ENCODE data around the gene SULT1A2. TPM values are rescaled to one million over a fixed set of nuclear protein-coding genes. Genes with fewer than 3 reads are reported as not detected.
"Not testable (repeated sequence)": the region's sequence is repeated elsewhere in the genome, so short reads cannot be mapped to it uniquely, and the experiment has no call there.

The SULT1A2 gene
- total RNA-seq, 1 donor from 2014 or later = 0.51 TPM

GRCh38 chr16:28621481-28622155 is 24.8 kb upstream of the SULT1A2 start:
- Mint-ChIP-seq H3K9me3 (ENCODE audit: unreplicated experiment) (no peaks in the 10 kb centered on the region), H3K4me3 (ENCODE audit: unreplicated experiment) (no peak overlapping the region), H3K4me1 (ENCODE audit: unreplicated experiment) (no peaks in the 10 kb centered on the region), H3K36me3 (ENCODE audit: unreplicated experiment) (no peaks in the 10 kb centered on the region), H3K27ac (ENCODE audit: unreplicated experiment) (no peak overlapping the region), H3K27me3 (ENCODE audit: unreplicated experiment) (peaks cover 15% of the 10 kb centered on the region)
- DNase-seq (ENCODE audit: extremely low spot score, unreplicated experiment) = no peak
- no peak for TF ChIP-seq CTCF (IDR thresholded peaks at IDR 0.05)

GRCh38 chr16:28620316-28620715 is 23.5 kb upstream of the SULT1A2 start:
- not testable (repeated sequence) for DNase-seq (ENCODE audit: extremely low spot score, unreplicated experiment); H3K9me3 Mint-ChIP-seq (ENCODE audit: unreplicated experiment); H3K4me1 Mint-ChIP-seq (ENCODE audit: unreplicated experiment); H3K27ac Mint-ChIP-seq (ENCODE audit: unreplicated experiment); H3K36me3 Mint-ChIP-seq (ENCODE audit: unreplicated experiment); H3K4me3 Mint-ChIP-seq (ENCODE audit: unreplicated experiment)
- H3K27me3 Mint-ChIP-seq (ENCODE audit: unreplicated experiment) = peaks cover 15% of the 10 kb centered on the region

- no peak for DNase-seq (ENCODE audit: extremely low spot score, unreplicated experiment)
- Mint-ChIP-seq H3K4me1 (ENCODE audit: unreplicated experiment) (no peaks in the 10 kb centered on the region), H3K27me3 (ENCODE audit: unreplicated experiment) (peaks cover 15% of the 10 kb centered on the region), H3K36me3 (ENCODE audit: unreplicated experiment) (no peaks in the 10 kb centered on the region), H3K9me3 (ENCODE audit: unreplicated experiment) (no peaks in the 10 kb centered on the region), H3K27ac (ENCODE audit: unreplicated experiment) (no peak overlapping the region), H3K4me3 (ENCODE audit: unreplicated experiment) (no peak overlapping the region)
- TF ChIP-seq CTCF (IDR thresholded peaks at IDR 0.05) = no peak
These were observed 21.0 kb upstream of the SULT1A2 start for GRCh38 chr16:28617874-28618273.

GRCh38 chr16:28616636-28617035 is 19.8 kb upstream of the SULT1A2 start:
- H3K36me3 Mint-ChIP-seq (ENCODE audit: unreplicated experiment) = no peaks in the 10 kb centered on the region
- no peak overlapping the region for H3K27ac Mint-ChIP-seq (ENCODE audit: unreplicated experiment)
- no peaks in the 10 kb centered on the region for H3K9me3 Mint-ChIP-seq (ENCODE audit: unreplicated experiment)
- H3K4me3 Mint-ChIP-seq (ENCODE audit: unreplicated experiment) = no peak overlapping the region
- DNase-seq (ENCODE audit: extremely low spot score, unreplicated experiment) = no peak
- H3K27me3 Mint-ChIP-seq (ENCODE audit: unreplicated experiment) = peaks cover 10% of the 10 kb centered on the region
- no peak for TF ChIP-seq CTCF (IDR thresholded peaks at IDR 0.05)
- H3K4me1 Mint-ChIP-seq (ENCODE audit: unreplicated experiment) = no peaks in the 10 kb centered on the region

- H3K27me3 Mint-ChIP-seq (ENCODE audit: unreplicated experiment); H3K4me3 Mint-ChIP-seq (ENCODE audit: unreplicated experiment); H3K9me3 Mint-ChIP-seq (ENCODE audit: unreplicated experiment); DNase-seq (ENCODE audit: extremely low spot score, unreplicated experiment); H3K36me3 Mint-ChIP-seq (ENCODE audit: unreplicated experiment); H3K4me1 Mint-ChIP-seq (ENCODE audit: unreplicated experiment); H3K27ac Mint-ChIP-seq (ENCODE audit: unreplicated experiment): not testable (repeated sequence)
These were observed 19.4 kb upstream of the SULT1A2 start for GRCh38 chr16:28616224-28616577.

- TF ChIP-seq CTCF (IDR thresholded peaks at IDR 0.05) = peak; percentile 76
- not testable (repeated sequence) for H3K36me3 Mint-ChIP-seq (ENCODE audit: unreplicated experiment); H3K4me1 Mint-ChIP-seq (ENCODE audit: unreplicated experiment); H3K9me3 Mint-ChIP-seq (ENCODE audit: unreplicated experiment); H3K4me3 Mint-ChIP-seq (ENCODE audit: unreplicated experiment); H3K27ac Mint-ChIP-seq (ENCODE audit: unreplicated experiment); DNase-seq (ENCODE audit: extremely low spot score, unreplicated experiment); H3K27me3 Mint-ChIP-seq (ENCODE audit: unreplicated experiment)
These were observed 18.8 kb upstream of the SULT1A2 start for GRCh38 chr16:28615486-28616223.

- not testable (repeated sequence) for H3K9me3 Mint-ChIP-seq (ENCODE audit: unreplicated experiment); H3K36me3 Mint-ChIP-seq (ENCODE audit: unreplicated experiment); H3K4me1 Mint-ChIP-seq (ENCODE audit: unreplicated experiment); H3K4me3 Mint-ChIP-seq (ENCODE audit: unreplicated experiment); H3K27ac Mint-ChIP-seq (ENCODE audit: unreplicated experiment); H3K27me3 Mint-ChIP-seq (ENCODE audit: unreplicated experiment); DNase-seq (ENCODE audit: extremely low spot score, unreplicated experiment)
These were observed 17.7 kb upstream of the SULT1A2 start for GRCh38 chr16:28614561-28614960.

- DNase-seq (ENCODE audit: extremely low spot score, unreplicated experiment); H3K27ac Mint-ChIP-seq (ENCODE audit: unreplicated experiment); H3K9me3 Mint-ChIP-seq (ENCODE audit: unreplicated experiment); H3K27me3 Mint-ChIP-seq (ENCODE audit: unreplicated experiment); H3K4me1 Mint-ChIP-seq (ENCODE audit: unreplicated experiment); H3K36me3 Mint-ChIP-seq (ENCODE audit: unreplicated experiment); H3K4me3 Mint-ChIP-seq (ENCODE audit: unreplicated experiment): not testable (repeated sequence)
These were observed 17.1 kb upstream of the SULT1A2 start for GRCh38 chr16:28613912-28614311.
